GM12878 (cell line): Measurements from ENCODE around the gene PTPN14. TPM values are rescaled to one million over a fixed set of nuclear protein-coding genes. Genes with fewer than 3 reads are reported as not detected.

ENCODE experiments used
- ATAC-seq: fragments of 200-7000 bp; cut with Tn5 transposase; 3 replicates; pipeline ENCODE4 v1.9.1; 2020; ENCODE audit warnings: mild to moderate bottlenecking, moderate library complexity
- BruUV-seq: library from RNA; stranded (reverse); fragments of 400-500 nt; replicated peaks from 2 replicates; lab custom pipeline; 2021; lab: Mats Ljungman, UMichigan
- CTCF ChIA-PET: fragments of 300-600 bp; sonication (Branson Sonifier 250); formaldehyde crosslinking; extraction: SDS; loops from one replicate; lab custom pipeline; 2021; ENCODE audit warnings: inconsistent platforms; lab: Yijun Ruan, JAX
- POLR2A ChIA-PET: fragments of 350-600 bp; formaldehyde crosslinking; extraction: SDS; loops from one replicate; lab custom pipeline; 2021; ENCODE audit warnings: inconsistent platforms; lab: Charles Lee
- RAD21 ChIA-PET: fragments of 300-600 bp; sonication (Branson Sonifier 250); formaldehyde crosslinking; loops from one replicate; lab custom pipeline; 2023; ENCODE audit warnings: antibody characterized with exemption; ENCODE audit not compliant: unreplicated experiment; lab: Charles Lee
- SMC1A ChIA-PET: fragments of 300-600 bp; sonication (Branson Sonifier 250); formaldehyde crosslinking; loops from one replicate; lab custom pipeline; 2023; ENCODE audit not compliant: unreplicated experiment, uncharacterized antibody; lab: Charles Lee
- DNase-seq: peaks from one replicate; pipeline ENCODE4 v3.0.0-alpha.2; 2011; ENCODE audit warnings: low read depth, low spot score
- FAIRE-seq: peaks from 3 replicates; lab custom pipeline; 2011; peaks lifted over from hg19 to GRCh38; lab: Jason Lieb, UNC
- H2AFZ ChIP-seq: 2 replicates; pipeline ENCODE4 v1.6.0; 2011; ENCODE audit warnings: low read depth, low read length, control low read depth; ENCODE audit not compliant: control insufficient read depth
- H3K27ac ChIP-seq: 2 replicates; pipeline ENCODE4 v1.5.1; 2011; ENCODE audit warnings: control low read depth; ENCODE audit not compliant: control insufficient read depth, insufficient read depth
- H3K27me3 ChIP-seq, 2 experiments: replicated peaks in 1 of 2; 2 replicates each; pipeline versions ENCODE4 v1.6.0 to v1.6.1; 2011; ENCODE audit warnings: low read length in 1 of 2; ENCODE audit not compliant: control insufficient read depth in 2 of 2, insufficient read depth in 2 of 2
- H3K36me3 ChIP-seq, 2 experiments: 2 replicates each; pipeline ENCODE4 v1.5.1; 2011; ENCODE audit warnings: low read length in 1 of 2; ENCODE audit not compliant: control insufficient read depth in 2 of 2, insufficient read depth in 2 of 2
- H3K4me1 ChIP-seq: 2 replicates; pipeline ENCODE4 v1.6.1; 2011; ENCODE audit warnings: mild to moderate bottlenecking, low read length, moderate library complexity, mixed read lengths; ENCODE audit not compliant: control insufficient read depth, insufficient read depth
- H3K4me2 ChIP-seq: 2 replicates; pipeline ENCODE4 v1.6.0; 2011; ENCODE audit warnings: control low read depth; ENCODE audit not compliant: control insufficient read depth, insufficient read depth
- H3K4me3 ChIP-seq: fragments of 200-600 bp; sonication (generic); 2 replicates; pipeline ENCODE4 v1.5.1; 2016
- H3K79me2 ChIP-seq: 2 replicates; pipeline ENCODE4 v1.6.0; 2011; ENCODE audit warnings: low read length; ENCODE audit not compliant: control insufficient read depth, insufficient read depth
- H3K9ac ChIP-seq: 2 replicates; pipeline ENCODE4 v1.8.0; 2011; ENCODE audit warnings: low read length, control low read depth, mixed read lengths; ENCODE audit not compliant: control insufficient read depth, insufficient read depth
- H3K9me3 ChIP-seq: replicated peaks from 3 replicates; pipeline ENCODE4 v1.5.1; 2011; ENCODE audit warnings: mild to moderate bottlenecking, low read length; ENCODE audit not compliant: control insufficient read depth, insufficient read depth
- H4K20me1 ChIP-seq: 2 replicates; pipeline ENCODE4 v1.6.0; 2011; ENCODE audit not compliant: control insufficient read depth, insufficient read depth
- CUX1 ChIP-seq: IDR thresholded peaks from 2 replicates; pipeline ENCODE4 v1.6.1; 2012; ENCODE audit warnings: improper control_type of control experiment, low read depth, low read length; ENCODE audit not compliant: insufficient replicate concordance
- FOXM1 ChIP-seq: IDR thresholded peaks from 2 replicates; pipeline ENCODE4 v1.6.1; 2012; ENCODE audit warnings: low read depth, mild to moderate bottlenecking, inconsistent platforms, low read length, moderate library complexity
- MEF2B ChIP-seq: fragments of 450-650 bp; IDR thresholded peaks from 2 replicates; pipeline ENCODE4 v1.6.1; 2018; ENCODE audit warnings: mild to moderate bottlenecking, moderate library complexity; ENCODE audit not compliant: partially characterized antibody, poor library complexity, severe bottlenecking
- MTA3 ChIP-seq: IDR thresholded peaks from 2 replicates; pipeline ENCODE4 v1.6.1; 2012; ENCODE audit warnings: low read length, inconsistent platforms, borderline replicate concordance
- NRF1 ChIP-seq: conservative IDR thresholded peaks from 2 replicates; pipeline ENCODE4 v1.6.1; 2011; ENCODE audit warnings: mild to moderate bottlenecking, low read depth, low read length, improper control_type of control experiment
- PKNOX1 ChIP-seq: fragments of 450-650 bp; IDR thresholded peaks from 2 replicates; pipeline ENCODE4 v1.6.1; 2016; ENCODE audit warnings: mild to moderate bottlenecking
- POLR2AphosphoS2 ChIP-seq: IDR thresholded peaks from 2 replicates; pipeline ENCODE4 v1.6.1; 2011; ENCODE audit warnings: low read depth, mild to moderate bottlenecking, low read length, improper control_type of control experiment, moderate library complexity
- POU2F2 ChIP-seq: IDR thresholded peaks from 3 replicates; pipeline ENCODE4 v1.6.1; 2011; ENCODE audit warnings: low read depth, mild to moderate bottlenecking, low read length, borderline replicate concordance
- SMAD5 ChIP-seq: IDR thresholded peaks from 2 replicates; pipeline ENCODE4 v1.6.1; 2016; ENCODE audit warnings: antibody characterized with exemption, low read depth
- STAT3 ChIP-seq: IDR thresholded peaks from 2 replicates; pipeline ENCODE4 v1.6.1; 2011; ENCODE audit warnings: low read depth, low read length, improper control_type of control experiment
- WRNIP1 ChIP-seq: IDR thresholded peaks from 2 replicates; pipeline ENCODE4 v1.6.1; 2011; ENCODE audit warnings: low read depth, low read length, improper control_type of control experiment, borderline replicate concordance
- ZNF217 ChIP-seq: fragments of 450-650 bp; IDR thresholded peaks from 2 replicates; pipeline ENCODE4 v1.6.1; 2017; ENCODE audit warnings: antibody characterized with exemption, mild to moderate bottlenecking
- ZNF24 ChIP-seq: fragments of 450-650 bp; IDR thresholded peaks from 2 replicates; pipeline ENCODE4 v1.6.1; 2017; ENCODE audit warnings: antibody characterized with exemption, mild to moderate bottlenecking
- in situ Hi-C: fragments of 300-500 bp; cut with MboI; formaldehyde crosslinking; loops from 9 replicates; pipeline ENCODE4 v1.14.3; 2018; ENCODE audit warnings: mixed read lengths
- intact Hi-C: fragments of 100-400 bp; cut with micrococcal nuclease; formaldehyde crosslinking; loops from one replicate; pipeline ENCODE4 v1.14.2; 2022; ENCODE audit not compliant: unreplicated experiment
- polyA plus RNA-seq, 11 experiments: library from polyadenylated mRNA; depleted of rRNA in 4 of 11; unstranded in 6 of 11; stranded (reverse) in 5 of 11; fragments of >200 nt; fragmentation: Nextera tagmentation in 4 of 11; fragmentation: Illumina TruSeq in 1 of 11; extraction: Ambion mirVana in 4 of 11; extraction: Trizol in 1 of 11; gene quantifications; 1 replicate in 1 of 11; 2 replicates in 10 of 11; pipeline versions ENCODE4 v1.2.1 to v1.2.3, GENCODE V29; 2011 to 2016; ENCODE audit warnings: inconsistent platforms in 2 of 11, missing spikeins in 2 of 11, low read depth in 1 of 11
- total RNA-seq, 4 experiments: library from RNA; depleted of rRNA in 3 of 4; stranded (reverse); fragments of >200 nt in 3 of 4; fragmentation: Illumina TruSeq in 1 of 4; extraction: Trizol in 1 of 4; gene quantifications; 2 replicates each; pipeline versions ENCODE4 v1.2.1 to v1.2.3, GENCODE V29; 2013 to 2021
- TF ChIP-seq, protein P1 (sequence below): IDR thresholded peaks from 2 replicates; pipeline ENCODE4 v1.6.1; 2012; ENCODE audit warnings: low read length, inconsistent platforms
- TF ChIP-seq, protein P2 (sequence below): IDR thresholded peaks from 2 replicates; pipeline ENCODE4 v1.6.1; 2011; ENCODE audit warnings: low read depth, low read length, improper control_type of control experiment, borderline replicate concordance

The PTPN14 gene
- total and polyA plus RNA-seq, 10 of the 15 experiments (the other 5 are each of a cell fraction or from before 2014, with no cell fraction given), result 0.05 to 5.1 (median 0.44) TPM

- H3K27ac ChIP-seq, result no peak overlapping the region
- no peak for TF ChIP-seq CUX1
- TF ChIP-seq FOXM1, result no peak
- no peak for TF ChIP-seq SMAD5
- no peak for TF ChIP-seq PKNOX1
- TF ChIP-seq POLR2AphosphoS2, result no peak
- TF ChIP-seq ZNF24, result no peak
- no peak for TF ChIP-seq MEF2B
- no peak for TF ChIP-seq ZNF217
- no peak for TF ChIP-seq NRF1
- no peak for TF ChIP-seq WRNIP1
- TF ChIP-seq, protein P1, sequence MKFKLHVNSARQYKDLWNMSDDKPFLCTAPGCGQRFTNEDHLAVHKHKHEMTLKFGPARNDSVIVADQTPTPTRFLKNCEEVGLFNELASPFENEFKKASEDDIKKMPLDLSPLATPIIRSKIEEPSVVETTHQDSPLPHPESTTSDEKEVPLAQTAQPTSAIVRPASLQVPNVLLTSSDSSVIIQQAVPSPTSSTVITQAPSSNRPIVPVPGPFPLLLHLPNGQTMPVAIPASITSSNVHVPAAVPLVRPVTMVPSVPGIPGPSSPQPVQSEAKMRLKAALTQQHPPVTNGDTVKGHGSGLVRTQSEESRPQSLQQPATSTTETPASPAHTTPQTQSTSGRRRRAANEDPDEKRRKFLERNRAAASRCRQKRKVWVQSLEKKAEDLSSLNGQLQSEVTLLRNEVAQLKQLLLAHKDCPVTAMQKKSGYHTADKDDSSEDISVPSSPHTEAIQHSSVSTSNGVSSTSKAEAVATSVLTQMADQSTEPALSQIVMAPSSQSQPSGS, result no peak
- TF ChIP-seq STAT3, result no peak
- TF ChIP-seq POU2F2, result no peak
- TF ChIP-seq, protein P2, sequence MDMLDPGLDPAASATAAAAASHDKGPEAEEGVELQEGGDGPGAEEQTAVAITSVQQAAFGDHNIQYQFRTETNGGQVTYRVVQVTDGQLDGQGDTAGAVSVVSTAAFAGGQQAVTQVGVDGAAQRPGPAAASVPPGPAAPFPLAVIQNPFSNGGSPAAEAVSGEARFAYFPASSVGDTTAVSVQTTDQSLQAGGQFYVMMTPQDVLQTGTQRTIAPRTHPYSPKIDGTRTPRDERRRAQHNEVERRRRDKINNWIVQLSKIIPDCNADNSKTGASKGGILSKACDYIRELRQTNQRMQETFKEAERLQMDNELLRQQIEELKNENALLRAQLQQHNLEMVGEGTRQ, result no peak
- TF ChIP-seq MTA3, result no peak
- no peak overlapping the region for H2AFZ ChIP-seq
- H3K36me3 ChIP-seq, result no peaks in the 10 kb centered on the region
- H3K4me3 ChIP-seq, result no peak overlapping the region
- H3K9me3 ChIP-seq, result no peaks in the 10 kb centered on the region
- H3K4me2 ChIP-seq, result no peak overlapping the region
- SMC1A ChIA-PET, result interaction anchor here (1.2 kb wide), 1 partner anchor 15 kb away, joined by 4 read pairs; no protein-coding TSS in a partner anchor
- RAD21 ChIA-PET, result interaction anchor here (0.6 kb wide), 1 partner anchor 20 kb away, joined by 3 read pairs; no protein-coding TSS in a partner anchor
- CTCF ChIA-PET, result interaction anchor here (1.9 to 2.4 kb wide), 2 partner anchors 29 to 40 kb away, joined by 13 to 16 read pairs; no protein-coding TSS in a partner anchor
- intact Hi-C loops, result no loop called here
- no peaks in the 10 kb centered on the region for H3K27me3 ChIP-seq
- ATAC-seq, result no peak
- BruUV-seq, result no TSS peak
- H3K9ac ChIP-seq, result no peak overlapping the region
- DNase-seq, result no peak
- in situ Hi-C loops, result no loop called here
- no peaks in the 10 kb centered on the region for H4K20me1 ChIP-seq
- peaks cover 5% of the 10 kb centered on the region; the same call in 1 of the 2 replicates for H3K4me1 ChIP-seq
- FAIRE-seq, result no peak
- POLR2A ChIA-PET, result interaction anchor here (1.5 kb wide), 1 partner anchor 11 kb away, joined by 4 read pairs; no protein-coding TSS in a partner anchor
- H3K79me2 ChIP-seq, result no peaks in the 10 kb centered on the region
Observed at GRCh38 chr1:214301526-214301925, 249.9 kb downstream of the PTPN14 start.
